GM12878 (cell line): Measurements from ENCODE around the gene SLC2A9. TPM values are rescaled to one million over a fixed set of nuclear protein-coding genes. Genes with fewer than 3 reads are reported as not detected.

Source experiments
- ATAC-seq: fragments of 200-7000 bp; cut with Tn5 transposase; 3 replicates; pipeline ENCODE4 v1.9.1; 2020; ENCODE audit warnings: mild to moderate bottlenecking, moderate library complexity
- BruUV-seq: library from RNA; stranded (reverse); fragments of 400-500 nt; replicated peaks from 2 replicates; lab custom pipeline; 2021; lab: Mats Ljungman, UMichigan
- CTCF ChIA-PET: fragments of 300-600 bp; sonication (Branson Sonifier 250); formaldehyde crosslinking; extraction: SDS; loops from one replicate; lab custom pipeline; 2021; ENCODE audit warnings: inconsistent platforms; lab: Yijun Ruan, JAX
- POLR2A ChIA-PET: fragments of 350-600 bp; formaldehyde crosslinking; extraction: SDS; loops from one replicate; lab custom pipeline; 2021; ENCODE audit warnings: inconsistent platforms; lab: Charles Lee
- RAD21 ChIA-PET: fragments of 300-600 bp; sonication (Branson Sonifier 250); formaldehyde crosslinking; loops from one replicate; lab custom pipeline; 2023; ENCODE audit warnings: antibody characterized with exemption; ENCODE audit not compliant: unreplicated experiment; lab: Charles Lee
- SMC1A ChIA-PET: fragments of 300-600 bp; sonication (Branson Sonifier 250); formaldehyde crosslinking; loops from one replicate; lab custom pipeline; 2023; ENCODE audit not compliant: unreplicated experiment, uncharacterized antibody; lab: Charles Lee
- DNase-seq: peaks from one replicate; pipeline ENCODE4 v3.0.0-alpha.2; 2011; ENCODE audit warnings: low read depth, low spot score
- FAIRE-seq: peaks from 3 replicates; lab custom pipeline; 2011; peaks lifted over from hg19 to GRCh38; lab: Jason Lieb, UNC
- H2AFZ ChIP-seq: 2 replicates; pipeline ENCODE4 v1.6.0; 2011; ENCODE audit warnings: low read depth, low read length, control low read depth; ENCODE audit not compliant: control insufficient read depth
- H3K27ac ChIP-seq: 2 replicates; pipeline ENCODE4 v1.5.1; 2011; ENCODE audit warnings: control low read depth; ENCODE audit not compliant: control insufficient read depth, insufficient read depth
- H3K27me3 ChIP-seq, 2 experiments: replicated peaks in 1 of 2; 2 replicates each; pipeline versions ENCODE4 v1.6.0 to v1.6.1; 2011; ENCODE audit warnings: low read length in 1 of 2; ENCODE audit not compliant: control insufficient read depth in 2 of 2, insufficient read depth in 2 of 2
- H3K36me3 ChIP-seq, 2 experiments: 2 replicates each; pipeline ENCODE4 v1.5.1; 2011; ENCODE audit warnings: low read length in 1 of 2; ENCODE audit not compliant: control insufficient read depth in 2 of 2, insufficient read depth in 2 of 2
- H3K4me1 ChIP-seq: 2 replicates; pipeline ENCODE4 v1.6.1; 2011; ENCODE audit warnings: mild to moderate bottlenecking, low read length, moderate library complexity, mixed read lengths; ENCODE audit not compliant: control insufficient read depth, insufficient read depth
- H3K4me2 ChIP-seq: 2 replicates; pipeline ENCODE4 v1.6.0; 2011; ENCODE audit warnings: control low read depth; ENCODE audit not compliant: control insufficient read depth, insufficient read depth
- H3K4me3 ChIP-seq: fragments of 200-600 bp; sonication (generic); 2 replicates; pipeline ENCODE4 v1.5.1; 2016
- H3K79me2 ChIP-seq: 2 replicates; pipeline ENCODE4 v1.6.0; 2011; ENCODE audit warnings: low read length; ENCODE audit not compliant: control insufficient read depth, insufficient read depth
- H3K9ac ChIP-seq: 2 replicates; pipeline ENCODE4 v1.8.0; 2011; ENCODE audit warnings: low read length, control low read depth, mixed read lengths; ENCODE audit not compliant: control insufficient read depth, insufficient read depth
- H3K9me3 ChIP-seq: replicated peaks from 3 replicates; pipeline ENCODE4 v1.5.1; 2011; ENCODE audit warnings: mild to moderate bottlenecking, low read length; ENCODE audit not compliant: control insufficient read depth, insufficient read depth
- H4K20me1 ChIP-seq: 2 replicates; pipeline ENCODE4 v1.6.0; 2011; ENCODE audit not compliant: control insufficient read depth, insufficient read depth
- CBX5 ChIP-seq: sonication (generic); IDR thresholded peaks from 2 replicates; pipeline ENCODE4 v1.6.1; 2016; ENCODE audit warnings: low read depth, moderate library complexity, mild to moderate bottlenecking, inconsistent platforms
- EED ChIP-seq: sonication (generic); IDR thresholded peaks from 2 replicates; pipeline ENCODE4 v1.6.1; 2016; ENCODE audit warnings: antibody characterized with exemption, low read depth
- GATAD2B ChIP-seq: fragments of 450-650 bp; conservative IDR thresholded peaks from 2 replicates; pipeline ENCODE4 v1.6.1; 2017; ENCODE audit warnings: low read depth, mild to moderate bottlenecking, moderate library complexity
- IKZF1 ChIP-seq: fragments of 450-650 bp; conservative IDR thresholded peaks from 2 replicates; pipeline ENCODE4 v1.6.1; 2017; ENCODE audit warnings: antibody characterized with exemption, mild to moderate bottlenecking
- MEF2A ChIP-seq: IDR thresholded peaks from 2 replicates; pipeline ENCODE4 v1.6.1; 2011; ENCODE audit warnings: low read depth, mild to moderate bottlenecking, low read length, moderate library complexity; ENCODE audit not compliant: insufficient read depth
- MTA2 ChIP-seq: fragments of 450-650 bp; IDR thresholded peaks from 2 replicates; pipeline ENCODE4 v1.6.1; 2016; ENCODE audit warnings: low read depth, mild to moderate bottlenecking, moderate library complexity
- PAX8 ChIP-seq: fragments of 450-650 bp; IDR thresholded peaks from 2 replicates; pipeline ENCODE4 v1.6.1; 2017; ENCODE audit warnings: mild to moderate bottlenecking, moderate library complexity
- SPI1 ChIP-seq: IDR thresholded peaks from 2 replicates; pipeline ENCODE4 v1.6.1; 2011; ENCODE audit warnings: low read depth, mild to moderate bottlenecking, low read length, moderate library complexity, borderline replicate concordance; ENCODE audit not compliant: insufficient read depth
- SRF ChIP-seq, 2 experiments: IDR thresholded peaks; 2 replicates each; pipeline ENCODE4 v1.6.1; 2011; ENCODE audit warnings: low read depth in 2 of 2, low read length in 2 of 2, mild to moderate bottlenecking in 1 of 2, moderate library complexity in 1 of 2
- YY1 ChIP-seq: IDR thresholded peaks from 2 replicates; pipeline ENCODE4 v1.6.1; 2011; ENCODE audit warnings: low read depth, mild to moderate bottlenecking, low read length
- WGBS: methylation state at CpG from one replicate; pipeline ENCODE4 v1.1.6; 2016; ENCODE audit warnings: low lambda C conversion rate; ENCODE audit not compliant: insufficient replicate concordance, insufficient coverage; ENCODE audit errors: missing lambda C conversion rate; 5-methylcytosine and 5-hydroxymethylcytosine counted together
- in situ Hi-C: fragments of 300-500 bp; cut with MboI; formaldehyde crosslinking; loops from 9 replicates; pipeline ENCODE4 v1.14.3; 2018; ENCODE audit warnings: mixed read lengths
- intact Hi-C: fragments of 100-400 bp; cut with micrococcal nuclease; formaldehyde crosslinking; loops from one replicate; pipeline ENCODE4 v1.14.2; 2022; ENCODE audit not compliant: unreplicated experiment
- polyA plus RNA-seq, 11 experiments: library from polyadenylated mRNA; depleted of rRNA in 4 of 11; unstranded in 6 of 11; stranded (reverse) in 5 of 11; fragments of >200 nt; fragmentation: Nextera tagmentation in 4 of 11; fragmentation: Illumina TruSeq in 1 of 11; extraction: Ambion mirVana in 4 of 11; extraction: Trizol in 1 of 11; gene quantifications; 1 replicate in 1 of 11; 2 replicates in 10 of 11; pipeline versions ENCODE4 v1.2.1 to v1.2.3, GENCODE V29; 2011 to 2016; ENCODE audit warnings: inconsistent platforms in 2 of 11, missing spikeins in 2 of 11, low read depth in 1 of 11
- total RNA-seq, 4 experiments: library from RNA; depleted of rRNA in 3 of 4; stranded (reverse); fragments of >200 nt in 3 of 4; fragmentation: Illumina TruSeq in 1 of 4; extraction: Trizol in 1 of 4; gene quantifications; 2 replicates each; pipeline versions ENCODE4 v1.2.1 to v1.2.3, GENCODE V29; 2013 to 2021
- TF ChIP-seq, protein P1 (sequence below): fragments of 450-650 bp; IDR thresholded peaks from 2 replicates; pipeline ENCODE4 v1.6.1; 2017; ENCODE audit warnings: mild to moderate bottlenecking, moderate library complexity
- TF ChIP-seq, protein P2 (sequence below): fragments of 450-650 bp; IDR thresholded peaks from 2 replicates; pipeline ENCODE4 v1.6.1; 2017; ENCODE audit warnings: mild to moderate bottlenecking, moderate library complexity

SLC2A9 gene
- total and polyA plus RNA-seq, 10 of the 15 experiments (the other 5 are each of a cell fraction or from before 2014, with no cell fraction given): 0.28 to 2.8 (median 1.2) TPM

DNA sequence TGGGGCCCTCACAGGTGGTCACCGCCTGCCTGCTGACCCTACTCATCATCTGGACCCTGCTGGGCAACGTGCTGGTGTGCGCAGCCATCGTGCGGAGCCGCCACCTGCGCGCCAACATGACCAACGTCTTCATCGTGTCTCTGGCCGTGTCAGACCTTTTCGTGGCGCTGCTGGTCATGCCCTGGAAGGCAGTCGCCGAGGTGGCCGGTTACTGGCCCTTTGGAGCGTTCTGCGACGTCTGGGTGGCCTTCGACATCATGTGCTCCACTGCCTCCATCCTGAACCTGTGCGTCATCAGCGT lies 239.2 kb downstream of the SLC2A9 start:
- WGBS: 81% methylated on average over 22 of the region's 22 CpGs
- BruUV-seq: no TSS peak
- ChIA-PET RAD21 (no interaction called here), CTCF (no interaction called here), POLR2A (no interaction called here), SMC1A (no interaction called here)
- TF ChIP-seq SRF (IDR thresholded peaks at IDR 0.05; ENCODE audit: low read depth in 2 of 2, low read length in 2 of 2) (no peak), PAX8 (no peak), YY1 (no peak), GATAD2B (no peak), CBX5 (no peak), IKZF1 (no peak), MTA2 (no peak), MEF2A (no peak), SPI1 (no peak), EED (no peak)
- TF ChIP-seq, protein P1, sequence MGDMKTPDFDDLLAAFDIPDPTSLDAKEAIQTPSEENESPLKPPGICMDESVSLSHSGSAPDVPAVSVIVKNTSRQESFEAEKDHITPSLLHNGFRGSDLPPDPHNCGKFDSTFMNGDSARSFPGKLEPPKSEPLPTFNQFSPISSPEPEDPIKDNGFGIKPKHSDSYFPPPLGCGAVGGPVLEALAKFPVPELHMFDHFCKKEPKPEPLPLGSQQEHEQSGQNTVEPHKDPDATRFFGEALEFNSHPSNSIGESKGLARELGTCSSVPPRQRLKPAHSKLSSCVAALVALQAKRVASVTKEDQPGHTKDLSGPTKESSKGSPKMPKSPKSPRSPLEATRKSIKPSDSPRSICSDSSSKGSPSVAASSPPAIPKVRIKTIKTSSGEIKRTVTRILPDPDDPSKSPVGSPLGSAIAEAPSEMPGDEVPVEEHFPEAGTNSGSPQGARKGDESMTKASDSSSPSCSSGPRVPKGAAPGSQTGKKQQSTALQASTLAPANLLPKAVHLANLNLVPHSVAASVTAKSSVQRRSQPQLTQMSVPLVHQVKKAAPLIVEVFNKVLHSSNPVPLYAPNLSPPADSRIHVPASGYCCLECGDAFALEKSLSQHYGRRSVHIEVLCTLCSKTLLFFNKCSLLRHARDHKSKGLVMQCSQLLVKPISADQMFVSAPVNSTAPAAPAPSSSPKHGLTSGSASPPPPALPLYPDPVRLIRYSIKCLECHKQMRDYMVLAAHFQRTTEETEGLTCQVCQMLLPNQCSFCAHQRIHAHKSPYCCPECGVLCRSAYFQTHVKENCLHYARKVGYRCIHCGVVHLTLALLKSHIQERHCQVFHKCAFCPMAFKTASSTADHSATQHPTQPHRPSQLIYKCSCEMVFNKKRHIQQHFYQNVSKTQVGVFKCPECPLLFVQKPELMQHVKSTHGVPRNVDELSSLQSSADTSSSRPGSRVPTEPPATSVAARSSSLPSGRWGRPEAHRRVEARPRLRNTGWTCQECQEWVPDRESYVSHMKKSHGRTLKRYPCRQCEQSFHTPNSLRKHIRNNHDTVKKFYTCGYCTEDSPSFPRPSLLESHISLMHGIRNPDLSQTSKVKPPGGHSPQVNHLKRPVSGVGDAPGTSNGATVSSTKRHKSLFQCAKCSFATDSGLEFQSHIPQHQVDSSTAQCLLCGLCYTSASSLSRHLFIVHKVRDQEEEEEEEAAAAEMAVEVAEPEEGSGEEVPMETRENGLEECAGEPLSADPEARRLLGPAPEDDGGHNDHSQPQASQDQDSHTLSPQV: no peak
- TF ChIP-seq, protein P2, sequence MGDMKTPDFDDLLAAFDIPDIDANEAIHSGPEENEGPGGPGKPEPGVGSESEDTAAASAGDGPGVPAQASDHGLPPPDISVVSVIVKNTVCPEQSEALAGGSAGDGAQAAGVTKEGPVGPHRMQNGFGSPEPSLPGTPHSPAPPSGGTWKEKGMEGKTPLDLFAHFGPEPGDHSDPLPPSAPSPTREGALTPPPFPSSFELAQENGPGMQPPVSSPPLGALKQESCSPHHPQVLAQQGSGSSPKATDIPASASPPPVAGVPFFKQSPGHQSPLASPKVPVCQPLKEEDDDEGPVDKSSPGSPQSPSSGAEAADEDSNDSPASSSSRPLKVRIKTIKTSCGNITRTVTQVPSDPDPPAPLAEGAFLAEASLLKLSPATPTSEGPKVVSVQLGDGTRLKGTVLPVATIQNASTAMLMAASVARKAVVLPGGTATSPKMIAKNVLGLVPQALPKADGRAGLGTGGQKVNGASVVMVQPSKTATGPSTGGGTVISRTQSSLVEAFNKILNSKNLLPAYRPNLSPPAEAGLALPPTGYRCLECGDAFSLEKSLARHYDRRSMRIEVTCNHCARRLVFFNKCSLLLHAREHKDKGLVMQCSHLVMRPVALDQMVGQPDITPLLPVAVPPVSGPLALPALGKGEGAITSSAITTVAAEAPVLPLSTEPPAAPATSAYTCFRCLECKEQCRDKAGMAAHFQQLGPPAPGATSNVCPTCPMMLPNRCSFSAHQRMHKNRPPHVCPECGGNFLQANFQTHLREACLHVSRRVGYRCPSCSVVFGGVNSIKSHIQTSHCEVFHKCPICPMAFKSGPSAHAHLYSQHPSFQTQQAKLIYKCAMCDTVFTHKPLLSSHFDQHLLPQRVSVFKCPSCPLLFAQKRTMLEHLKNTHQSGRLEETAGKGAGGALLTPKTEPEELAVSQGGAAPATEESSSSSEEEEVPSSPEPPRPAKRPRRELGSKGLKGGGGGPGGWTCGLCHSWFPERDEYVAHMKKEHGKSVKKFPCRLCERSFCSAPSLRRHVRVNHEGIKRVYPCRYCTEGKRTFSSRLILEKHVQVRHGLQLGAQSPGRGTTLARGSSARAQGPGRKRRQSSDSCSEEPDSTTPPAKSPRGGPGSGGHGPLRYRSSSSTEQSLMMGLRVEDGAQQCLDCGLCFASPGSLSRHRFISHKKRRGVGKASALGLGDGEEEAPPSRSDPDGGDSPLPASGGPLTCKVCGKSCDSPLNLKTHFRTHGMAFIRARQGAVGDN: no peak
- no peak overlapping the region for H3K4me3 ChIP-seq
- ATAC-seq (no peak), DNase-seq (no peak), FAIRE-seq (no peak)
- H3K9ac ChIP-seq: no peak overlapping the region
- no peaks in the 10 kb centered on the region for H3K4me1 ChIP-seq
- H3K36me3 ChIP-seq: no peaks in the 10 kb centered on the region
- H2AFZ ChIP-seq: no peak overlapping the region
- no peaks in the 10 kb centered on the region for H4K20me1 ChIP-seq
- no peaks in the 10 kb centered on the region for H3K27me3 ChIP-seq
- in situ Hi-C loops (no loop called here), intact Hi-C loops (no loop called here)
- H3K9me3 ChIP-seq: no peaks in the 10 kb centered on the region
- no peaks in the 10 kb centered on the region for H3K79me2 ChIP-seq
- no peak overlapping the region for H3K4me2 ChIP-seq
- H3K27ac ChIP-seq: no peak overlapping the region
